Vagina (tissue), 2 donors: ENCODE data around the gene SCGB1C1. TPM values are rescaled to one million over a fixed set of nuclear protein-coding genes. Genes with fewer than 3 reads are reported as not detected.

Experiments
- DNase-seq, 2 donors: peaks; one replicate each; pipeline ENCODE4 v3.0.0-alpha.2; 2017; ENCODE audit errors: extremely low spot score in 2 of 2
- H3K27ac ChIP-seq: fragments of 200-600 bp; sonication (generic); one replicate; pipeline ENCODE4 v1.5.1; 2019
- H3K27me3 ChIP-seq: fragments of 200-600 bp; sonication (generic); one replicate; pipeline ENCODE4 v1.5.1; 2019
- H3K36me3 ChIP-seq, 2 donors: fragments of 200-600 bp; sonication (generic); one replicate each; pipeline ENCODE4 v1.5.1; 2017 to 2019
- H3K4me1 ChIP-seq: fragments of 200-600 bp; sonication (generic); one replicate; pipeline ENCODE4 v1.5.1; 2019
- H3K4me3 ChIP-seq, 2 donors: fragments of 200-600 bp; sonication (generic); 1 replicate in 1 of 2; 2 replicates in 1 of 2; pipeline ENCODE4 v1.5.1; 2016 to 2019
- H3K9me3 ChIP-seq: fragments of 200-600 bp; sonication (generic); one replicate; pipeline ENCODE4 v1.5.1; 2019
- POLR2A ChIP-seq, 2 donors: fragments of 450-650 bp; IDR thresholded peaks; one replicate each; pipeline ENCODE4 v1.6.1; 2017; ENCODE audit warnings: antibody characterized with exemption in 2 of 2, mild to moderate bottlenecking in 2 of 2, moderate library complexity in 2 of 2
- POLR2AphosphoS5 ChIP-seq, 2 donors: sonication (generic); formaldehyde crosslinking; IDR thresholded peaks; one replicate each; pipeline ENCODE4 v1.9.0; 2017; ENCODE audit warnings: antibody characterized with exemption in 2 of 2, mild to moderate bottlenecking in 2 of 2, low read depth in 1 of 2; ENCODE audit not compliant: insufficient read depth in 1 of 2
- intact Hi-C: fragments of 100-400 bp; cut with DNase I; formaldehyde crosslinking; loops from one replicate; pipeline ENCODE4 v1.15.1; 2023
- total RNA-seq: library from RNA; depleted of rRNA; stranded (reverse); fragments of >200 nt; gene quantifications from one replicate; pipeline ENCODE4 v1.2.3, GENCODE V29; 2016
- TF ChIP-seq, protein P1 (sequence below), 3 experiments: fragments of 450-650 bp in 2 of 3; fragments of 200-600 bp in 1 of 3; sonication (generic) in 1 of 3; IDR thresholded peaks; one replicate each; pipeline ENCODE4 v1.5.1; 2017 to 2019; ENCODE audit warnings: antibody characterized with exemption in 3 of 3, mild to moderate bottlenecking in 2 of 3, moderate library complexity in 2 of 3

The SCGB1C1 gene
- total RNA-seq, 1 donor from 2014 or later: not detected

DNA sequence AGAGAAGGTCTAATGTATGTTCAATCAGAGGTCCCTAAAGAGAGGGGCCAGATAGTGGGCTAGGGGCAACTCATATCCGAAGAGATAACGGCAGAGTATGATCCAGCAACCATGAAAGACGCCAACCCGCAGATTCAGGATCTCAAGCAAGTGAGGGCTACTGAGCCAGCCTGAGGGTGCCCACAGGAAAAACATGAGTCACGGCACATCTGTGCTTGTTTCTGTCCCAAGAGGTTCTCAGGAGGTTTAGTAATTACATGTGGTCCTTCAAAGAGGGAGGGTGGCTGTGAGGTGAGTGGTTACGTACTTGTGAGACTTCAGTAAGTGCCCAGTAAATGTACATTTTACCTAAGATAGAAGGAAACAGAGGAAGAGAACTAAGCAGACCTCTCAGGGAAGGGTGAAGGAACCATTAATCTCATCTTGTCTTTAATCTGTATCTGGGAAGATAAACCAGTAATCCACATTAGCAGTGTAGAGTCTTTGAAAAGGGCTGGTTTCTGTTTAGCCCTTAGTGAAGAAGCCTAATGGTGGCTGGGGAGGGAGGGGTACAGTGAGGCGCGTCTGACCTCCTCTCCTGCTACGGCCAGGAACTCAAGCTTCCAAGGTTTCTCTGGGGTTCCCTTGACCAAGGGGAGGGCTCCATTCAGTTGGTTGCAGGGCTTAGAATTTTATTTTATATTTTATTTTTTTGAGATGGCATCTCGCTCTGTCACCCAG, 33.0 kb downstream of the SCGB1C1 start:
- no peaks in the 10 kb centered on the region for H3K9me3 ChIP-seq
- no peaks in the 10 kb centered on the region for H3K27me3 ChIP-seq
- H3K4me3 ChIP-seq: no peak overlapping the region
- peak in 1 of 2 donors; percentile 56 for DNase-seq
- intact Hi-C loops: no loop called here
- H3K36me3 ChIP-seq: no peaks in the 10 kb centered on the region
- no peaks in the 10 kb centered on the region for H3K4me1 ChIP-seq
- TF ChIP-seq POLR2A (IDR thresholded peaks at IDR 0.05): no peak
- TF ChIP-seq, protein P1, sequence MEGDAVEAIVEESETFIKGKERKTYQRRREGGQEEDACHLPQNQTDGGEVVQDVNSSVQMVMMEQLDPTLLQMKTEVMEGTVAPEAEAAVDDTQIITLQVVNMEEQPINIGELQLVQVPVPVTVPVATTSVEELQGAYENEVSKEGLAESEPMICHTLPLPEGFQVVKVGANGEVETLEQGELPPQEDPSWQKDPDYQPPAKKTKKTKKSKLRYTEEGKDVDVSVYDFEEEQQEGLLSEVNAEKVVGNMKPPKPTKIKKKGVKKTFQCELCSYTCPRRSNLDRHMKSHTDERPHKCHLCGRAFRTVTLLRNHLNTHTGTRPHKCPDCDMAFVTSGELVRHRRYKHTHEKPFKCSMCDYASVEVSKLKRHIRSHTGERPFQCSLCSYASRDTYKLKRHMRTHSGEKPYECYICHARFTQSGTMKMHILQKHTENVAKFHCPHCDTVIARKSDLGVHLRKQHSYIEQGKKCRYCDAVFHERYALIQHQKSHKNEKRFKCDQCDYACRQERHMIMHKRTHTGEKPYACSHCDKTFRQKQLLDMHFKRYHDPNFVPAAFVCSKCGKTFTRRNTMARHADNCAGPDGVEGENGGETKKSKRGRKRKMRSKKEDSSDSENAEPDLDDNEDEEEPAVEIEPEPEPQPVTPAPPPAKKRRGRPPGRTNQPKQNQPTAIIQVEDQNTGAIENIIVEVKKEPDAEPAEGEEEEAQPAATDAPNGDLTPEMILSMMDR (IDR thresholded peaks at IDR 0.05): no peak
- no peak for TF ChIP-seq POLR2AphosphoS5 (IDR thresholded peaks at IDR 0.05; ENCODE audit: insufficient read depth in 1 of 2, low read depth in 1 of 2)
- no peak overlapping the region for H3K27ac ChIP-seq

GRCh38 chr11:227824-228379, 35.0 kb downstream of the SCGB1C1 start:
- Histone ChIP-seq H3K36me3 (no peaks in the 10 kb centered on the region), H3K27me3 (no peaks in the 10 kb centered on the region), H3K27ac (no peak overlapping the region), H3K4me1 (no peaks in the 10 kb centered on the region), H3K4me3 (no peak overlapping the region), H3K9me3 (no peaks in the 10 kb centered on the region)
- intact Hi-C loops: no loop called here
- peak in 1 of 2 donors; percentile 29 for DNase-seq
- TF ChIP-seq POLR2A (IDR thresholded peaks at IDR 0.05): no peak
- no peak for TF ChIP-seq POLR2AphosphoS5 (IDR thresholded peaks at IDR 0.05; ENCODE audit: insufficient read depth in 1 of 2, low read depth in 1 of 2)
- TF ChIP-seq, protein P1 (IDR thresholded peaks at IDR 0.05): no peak

DNA sequence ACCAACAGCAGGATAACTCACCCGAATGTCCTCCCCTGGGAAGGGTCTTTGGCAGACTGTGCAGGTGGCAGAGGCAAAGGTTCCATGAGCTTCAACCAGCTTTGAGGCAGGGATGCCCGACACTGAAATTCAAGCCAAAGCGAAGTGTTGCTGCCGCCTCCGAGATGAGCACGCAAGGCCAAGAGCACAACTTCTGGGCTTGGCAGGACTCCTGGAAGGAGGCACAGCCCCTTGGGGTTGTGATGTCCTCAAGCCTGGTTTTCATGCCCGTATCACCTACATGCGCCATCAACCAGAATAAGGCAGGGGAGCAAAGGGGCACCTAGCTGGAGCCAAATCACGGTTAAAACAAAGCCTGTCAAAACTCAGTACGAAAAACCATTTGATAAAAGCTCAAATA, 37.6 kb downstream of the SCGB1C1 start:
- peak in 1 of 2 donors; percentile 62 for DNase-seq
- Histone ChIP-seq H3K4me1 (peaks cover 9% of the 10 kb centered on the region), H3K9me3 (no peaks in the 10 kb centered on the region), H3K4me3 (no peak overlapping the region), H3K27me3 (no peaks in the 10 kb centered on the region), H3K27ac (no peak overlapping the region), H3K36me3 (no peaks in the 10 kb centered on the region)
- intact Hi-C loops: no loop called here
- no peak for TF ChIP-seq POLR2A (IDR thresholded peaks at IDR 0.05)
- TF ChIP-seq, protein P1 (IDR thresholded peaks at IDR 0.05): no peak
- TF ChIP-seq POLR2AphosphoS5 (IDR thresholded peaks at IDR 0.05; ENCODE audit: insufficient read depth in 1 of 2, low read depth in 1 of 2): no peak

DNA sequence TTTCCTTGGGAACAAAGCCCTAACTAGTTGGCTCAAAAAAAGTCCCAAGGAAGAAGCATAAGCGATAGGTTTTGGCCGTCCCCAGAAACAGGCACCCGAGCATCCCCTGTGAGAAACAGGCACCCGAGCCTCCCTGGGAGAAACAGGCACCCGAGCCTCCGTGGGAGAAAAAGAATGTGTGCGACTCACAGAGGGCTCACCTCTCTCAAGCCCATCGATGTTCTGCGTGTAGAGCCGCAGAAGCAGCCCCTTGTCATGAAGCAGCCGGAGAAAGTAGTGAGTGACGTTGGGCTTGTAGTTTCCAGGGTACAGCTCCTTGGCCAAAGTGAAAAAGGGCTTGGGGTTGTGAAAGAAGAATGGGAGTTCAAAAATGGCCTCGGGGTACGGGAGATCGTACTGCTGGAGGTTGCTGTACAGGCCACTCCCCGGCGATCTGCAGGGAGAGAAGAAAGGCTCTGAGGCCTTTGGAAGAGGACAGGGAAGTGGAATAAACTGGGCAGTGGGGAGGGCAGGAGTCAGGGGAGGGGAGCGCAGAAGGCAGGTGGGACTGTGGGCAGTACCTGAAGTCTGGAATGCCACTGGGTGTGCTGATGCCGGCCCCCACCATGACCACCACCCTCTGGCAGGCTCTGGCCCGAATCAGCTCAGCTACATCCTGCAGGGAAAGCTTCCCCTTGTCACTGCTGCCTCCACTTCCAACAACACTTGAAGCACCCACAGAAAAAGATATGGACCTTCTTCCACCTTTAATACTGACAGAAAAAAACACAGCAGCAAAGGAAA, 40.1 kb downstream of the SCGB1C1 start:
- Histone ChIP-seq H3K27ac (no peak overlapping the region), H3K9me3 (no peaks in the 10 kb centered on the region), H3K36me3 (no peaks in the 10 kb centered on the region), H3K27me3 (no peaks in the 10 kb centered on the region), H3K4me3 (no peak overlapping the region), H3K4me1 (peaks cover 19% of the 10 kb centered on the region)
- no peak for TF ChIP-seq POLR2AphosphoS5 (IDR thresholded peaks at IDR 0.05; ENCODE audit: insufficient read depth in 1 of 2, low read depth in 1 of 2)
- TF ChIP-seq POLR2A (IDR thresholded peaks at IDR 0.05): no peak
- TF ChIP-seq, protein P1 (IDR thresholded peaks at IDR 0.05): no peak
- intact Hi-C loops: no loop called here
- peak in 1 of 2 donors; percentile 64 for DNase-seq
